ENCODE measurements around the gene LNX2.

DNA sequence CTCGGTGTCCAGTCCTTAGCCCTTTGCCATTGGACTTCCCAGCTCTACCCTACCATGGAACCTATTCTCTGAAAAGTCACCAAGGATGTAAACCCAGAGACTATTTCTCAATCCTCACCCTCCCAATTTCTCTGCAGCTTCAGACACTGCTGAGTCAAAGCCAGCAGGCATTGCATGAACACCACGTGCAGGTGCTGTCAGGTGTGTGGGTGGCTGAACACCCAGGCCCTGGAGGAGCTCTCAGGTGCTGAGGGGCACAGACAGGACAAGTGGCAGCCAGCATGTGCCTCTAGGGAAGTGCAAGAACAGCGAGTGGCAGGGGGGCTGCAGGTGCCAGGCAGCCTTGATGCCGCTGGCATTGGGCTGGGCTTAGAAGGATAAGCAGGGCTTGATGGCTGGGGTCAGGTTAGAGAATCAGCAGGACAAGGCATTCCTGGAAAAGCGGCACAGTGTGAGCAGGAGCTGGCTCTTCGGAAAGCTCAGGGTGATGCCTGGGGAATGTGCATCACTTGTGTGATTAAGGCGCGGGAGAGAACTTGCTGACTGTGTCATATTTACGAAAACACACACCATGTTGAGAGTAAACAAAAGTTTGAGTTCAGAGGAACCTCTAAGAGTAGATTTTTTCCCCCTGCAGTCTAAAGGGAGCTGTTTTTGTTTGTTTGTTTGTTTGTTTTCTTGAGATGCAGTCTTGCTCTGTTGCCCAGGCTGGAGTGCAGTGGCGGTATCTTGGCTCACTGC lies 83.8 kb downstream of the LNX2 start:
- TF ChIP-seq, protein P1, sequence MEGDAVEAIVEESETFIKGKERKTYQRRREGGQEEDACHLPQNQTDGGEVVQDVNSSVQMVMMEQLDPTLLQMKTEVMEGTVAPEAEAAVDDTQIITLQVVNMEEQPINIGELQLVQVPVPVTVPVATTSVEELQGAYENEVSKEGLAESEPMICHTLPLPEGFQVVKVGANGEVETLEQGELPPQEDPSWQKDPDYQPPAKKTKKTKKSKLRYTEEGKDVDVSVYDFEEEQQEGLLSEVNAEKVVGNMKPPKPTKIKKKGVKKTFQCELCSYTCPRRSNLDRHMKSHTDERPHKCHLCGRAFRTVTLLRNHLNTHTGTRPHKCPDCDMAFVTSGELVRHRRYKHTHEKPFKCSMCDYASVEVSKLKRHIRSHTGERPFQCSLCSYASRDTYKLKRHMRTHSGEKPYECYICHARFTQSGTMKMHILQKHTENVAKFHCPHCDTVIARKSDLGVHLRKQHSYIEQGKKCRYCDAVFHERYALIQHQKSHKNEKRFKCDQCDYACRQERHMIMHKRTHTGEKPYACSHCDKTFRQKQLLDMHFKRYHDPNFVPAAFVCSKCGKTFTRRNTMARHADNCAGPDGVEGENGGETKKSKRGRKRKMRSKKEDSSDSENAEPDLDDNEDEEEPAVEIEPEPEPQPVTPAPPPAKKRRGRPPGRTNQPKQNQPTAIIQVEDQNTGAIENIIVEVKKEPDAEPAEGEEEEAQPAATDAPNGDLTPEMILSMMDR (IDR thresholded peaks at IDR 0.05), result no peak
- TF ChIP-seq EZH2 (IDR thresholded peaks at IDR 0.05), result no peak

Measured in neural progenitor cell (in vitro differentiated cells).